RWPE1 (cell line): Measurements from ENCODE around the gene CCSER2.
"Not testable (repeated sequence)": the region's sequence is repeated elsewhere in the genome, so short reads cannot be mapped to it uniquely, and the experiment has no call there.

ENCODE experiments used
- CTCF ChIA-PET: fragments of 350-600 bp; sonication (Branson Sonifier 250); formaldehyde crosslinking; extraction: SDS; loops from one replicate; lab custom pipeline; 2021; lab: Yijun Ruan, JAX
- POLR2A ChIA-PET: fragments of 400-600 bp; formaldehyde crosslinking; extraction: SDS; loops from one replicate; lab custom pipeline; 2020; ENCODE audit warnings: antibody characterized with exemption; ENCODE audit not compliant: low non-redundant PET; lab: Yijun Ruan, JAX
- DNase-seq: peaks from one replicate; pipeline ENCODE4 v3.0.0; 2012; ENCODE audit warnings: low spot score
- H3K27ac ChIP-seq: fragments of 450-650 bp; 2 replicates; pipeline ENCODE4 v1.5.1; 2017
- TF ChIP-seq, protein P1 (sequence below): fragments of 450-650 bp; conservative IDR thresholded peaks from 2 replicates; pipeline ENCODE4 v1.5.1; 2017; ENCODE audit warnings: low read depth, mild to moderate bottlenecking

The CCSER2 gene, protein sequence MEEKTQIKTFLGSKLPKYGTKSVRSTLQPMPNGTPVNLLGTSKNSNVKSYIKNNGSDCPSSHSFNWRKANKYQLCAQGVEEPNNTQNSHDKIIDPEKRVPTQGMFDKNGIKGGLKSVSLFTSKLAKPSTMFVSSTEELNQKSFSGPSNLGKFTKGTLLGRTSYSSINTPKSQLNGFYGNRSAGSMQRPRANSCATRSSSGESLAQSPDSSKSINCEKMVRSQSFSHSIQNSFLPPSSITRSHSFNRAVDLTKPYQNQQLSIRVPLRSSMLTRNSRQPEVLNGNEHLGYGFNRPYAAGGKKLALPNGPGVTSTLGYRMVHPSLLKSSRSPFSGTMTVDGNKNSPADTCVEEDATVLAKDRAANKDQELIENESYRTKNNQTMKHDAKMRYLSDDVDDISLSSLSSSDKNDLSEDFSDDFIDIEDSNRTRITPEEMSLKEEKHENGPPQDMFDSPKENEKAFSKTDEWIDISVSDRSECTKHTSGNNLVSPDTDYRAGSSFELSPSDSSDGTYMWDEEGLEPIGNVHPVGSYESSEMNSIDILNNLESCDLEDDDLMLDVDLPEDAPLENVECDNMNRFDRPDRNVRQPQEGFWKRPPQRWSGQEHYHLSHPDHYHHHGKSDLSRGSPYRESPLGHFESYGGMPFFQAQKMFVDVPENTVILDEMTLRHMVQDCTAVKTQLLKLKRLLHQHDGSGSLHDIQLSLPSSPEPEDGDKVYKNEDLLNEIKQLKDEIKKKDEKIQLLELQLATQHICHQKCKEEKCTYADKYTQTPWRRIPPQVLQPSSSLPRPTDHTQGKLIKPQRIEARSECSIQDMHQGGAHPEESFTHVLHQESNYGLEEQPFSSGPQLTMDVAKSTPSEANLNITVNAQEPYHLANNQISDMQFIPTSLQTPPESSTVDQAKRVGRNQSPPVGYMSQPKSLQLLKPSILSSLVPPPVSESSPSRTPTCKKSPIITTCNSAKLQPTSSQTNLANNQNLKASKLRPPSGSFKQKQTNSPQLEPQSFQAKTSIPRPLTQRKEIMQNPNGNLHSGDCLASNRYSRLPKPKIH

DNA sequence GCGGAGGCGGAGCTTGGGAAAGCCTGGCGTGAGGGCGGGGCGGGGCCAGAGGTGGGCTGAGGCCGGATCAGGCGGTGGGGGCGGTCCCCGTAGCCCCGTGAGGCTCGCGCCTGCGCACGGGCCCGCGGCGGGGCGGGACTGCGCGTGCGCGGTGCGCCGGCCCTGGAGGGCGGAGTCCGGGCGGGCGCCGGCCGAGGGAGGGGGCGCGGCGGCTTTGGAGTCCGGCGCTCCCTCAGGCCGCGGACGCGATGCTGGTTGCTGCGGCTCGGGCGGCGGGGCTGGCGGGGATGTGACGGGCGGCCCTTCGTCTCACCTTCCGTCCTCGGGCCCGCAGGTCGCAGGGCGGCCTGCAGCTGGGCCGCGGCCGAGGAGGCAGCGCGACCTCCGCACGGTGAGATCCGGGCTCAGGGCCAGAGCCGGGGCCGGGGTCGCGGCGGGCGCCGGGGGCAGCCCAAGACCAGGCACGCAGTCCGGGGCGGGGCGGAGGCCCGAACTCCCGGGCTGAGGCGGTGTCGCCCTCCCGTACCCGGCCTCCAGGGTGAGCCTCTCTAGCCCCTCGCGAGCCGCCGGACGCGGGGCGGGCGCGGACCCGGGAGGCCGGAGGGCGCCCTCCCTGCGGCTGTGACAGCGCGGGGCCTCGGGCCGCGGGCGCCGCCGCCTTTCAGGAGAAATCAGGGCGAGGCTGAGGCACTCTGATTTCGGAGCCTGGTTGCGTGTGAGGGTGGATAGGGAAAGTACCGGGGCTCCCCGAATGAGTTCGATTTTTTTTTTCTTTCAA is at the start of gene CCSER2:
CCSER2 (plus strand) TSS at position 172 of the 778 bp plus-strand sequence. CDS start 42,464 bp downstream, outside the sequence.
- POLR2A ChIA-PET, result interaction anchor here (0.6 to 1.0 kb wide), 3 partner anchors 13 to 24 kb away, joined by 3 read pairs; no protein-coding TSS in a partner anchor
- TF ChIP-seq, protein P1, sequence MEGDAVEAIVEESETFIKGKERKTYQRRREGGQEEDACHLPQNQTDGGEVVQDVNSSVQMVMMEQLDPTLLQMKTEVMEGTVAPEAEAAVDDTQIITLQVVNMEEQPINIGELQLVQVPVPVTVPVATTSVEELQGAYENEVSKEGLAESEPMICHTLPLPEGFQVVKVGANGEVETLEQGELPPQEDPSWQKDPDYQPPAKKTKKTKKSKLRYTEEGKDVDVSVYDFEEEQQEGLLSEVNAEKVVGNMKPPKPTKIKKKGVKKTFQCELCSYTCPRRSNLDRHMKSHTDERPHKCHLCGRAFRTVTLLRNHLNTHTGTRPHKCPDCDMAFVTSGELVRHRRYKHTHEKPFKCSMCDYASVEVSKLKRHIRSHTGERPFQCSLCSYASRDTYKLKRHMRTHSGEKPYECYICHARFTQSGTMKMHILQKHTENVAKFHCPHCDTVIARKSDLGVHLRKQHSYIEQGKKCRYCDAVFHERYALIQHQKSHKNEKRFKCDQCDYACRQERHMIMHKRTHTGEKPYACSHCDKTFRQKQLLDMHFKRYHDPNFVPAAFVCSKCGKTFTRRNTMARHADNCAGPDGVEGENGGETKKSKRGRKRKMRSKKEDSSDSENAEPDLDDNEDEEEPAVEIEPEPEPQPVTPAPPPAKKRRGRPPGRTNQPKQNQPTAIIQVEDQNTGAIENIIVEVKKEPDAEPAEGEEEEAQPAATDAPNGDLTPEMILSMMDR, result no peak
- CTCF ChIA-PET, result interaction anchor here (1.0 to 1.5 kb wide), 2 partner anchors 10 to 208 kb away, joined by 3 to 4 read pairs; no protein-coding TSS in a partner anchor
- DNase-seq, result peak; percentile 100
- H3K27ac ChIP-seq, result peak within 1 kb of the TSS; percentile 89

DNA sequence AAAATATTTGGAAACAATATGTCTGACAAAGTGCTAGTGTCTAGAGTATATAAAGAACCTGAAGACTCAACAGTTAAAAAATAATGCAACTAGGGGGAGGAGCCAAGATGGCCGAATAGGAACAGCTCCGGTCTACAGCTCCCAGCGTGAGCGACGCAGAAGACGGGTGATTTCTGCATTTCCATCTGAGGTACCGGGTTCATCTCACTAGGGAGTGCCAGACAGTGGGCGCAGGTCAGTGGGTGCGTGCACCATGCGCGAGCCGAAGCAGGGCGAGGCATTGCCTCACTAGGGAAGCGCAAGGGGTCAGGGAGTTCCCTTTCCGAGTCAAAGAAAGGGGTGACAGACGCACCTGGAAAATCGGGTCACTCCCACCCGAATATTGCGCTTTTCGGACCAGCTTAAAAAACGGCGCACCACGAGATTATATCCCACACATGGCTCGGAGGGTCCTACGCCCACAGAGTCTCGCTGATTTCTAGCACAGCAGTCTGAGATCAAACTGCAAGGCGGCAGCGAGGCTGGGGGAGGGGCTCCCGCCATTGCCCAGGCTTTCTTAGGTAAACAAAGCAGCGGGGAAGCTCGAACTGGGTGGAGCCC is 48.4 kb upstream of the CCSER2 start:
- POLR2A ChIA-PET, H3K27ac ChIP-seq, DNase-seq: not testable (repeated sequence)
- CTCF ChIA-PET, result interaction anchor here (0.7 kb wide), 1 partner anchor 1014 kb away, joined by 3 read pairs; no protein-coding TSS in a partner anchor

DNA sequence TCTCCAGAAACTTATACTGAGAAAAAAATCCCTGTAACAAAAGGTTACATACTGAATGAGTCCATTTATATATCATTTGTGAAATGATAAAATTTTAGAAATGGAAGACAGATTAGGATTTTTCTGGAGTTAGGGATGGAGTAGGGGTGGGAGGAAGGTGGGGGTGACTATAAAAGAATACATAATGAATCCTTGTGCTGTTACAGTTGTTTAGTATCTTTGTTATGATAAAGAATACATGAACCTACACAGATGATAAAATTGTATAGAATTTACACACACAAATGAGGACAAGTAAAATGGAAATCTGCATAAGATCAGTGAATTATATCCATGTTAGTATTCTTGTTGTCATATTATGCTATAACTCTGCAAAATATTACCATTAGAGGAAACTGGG is 41.7 kb upstream of the CCSER2 start:
- ChIA-PET POLR2A (no interaction called here), CTCF (interaction anchor here (0.7 kb wide), 2 partner anchors 20 to 1606 kb away, joined by 5 to 7 read pairs; no protein-coding TSS in a partner anchor)
- no peak for DNase-seq
- H3K27ac ChIP-seq, result no peak overlapping the region
- TF ChIP-seq, protein P1, result no peak

DNA sequence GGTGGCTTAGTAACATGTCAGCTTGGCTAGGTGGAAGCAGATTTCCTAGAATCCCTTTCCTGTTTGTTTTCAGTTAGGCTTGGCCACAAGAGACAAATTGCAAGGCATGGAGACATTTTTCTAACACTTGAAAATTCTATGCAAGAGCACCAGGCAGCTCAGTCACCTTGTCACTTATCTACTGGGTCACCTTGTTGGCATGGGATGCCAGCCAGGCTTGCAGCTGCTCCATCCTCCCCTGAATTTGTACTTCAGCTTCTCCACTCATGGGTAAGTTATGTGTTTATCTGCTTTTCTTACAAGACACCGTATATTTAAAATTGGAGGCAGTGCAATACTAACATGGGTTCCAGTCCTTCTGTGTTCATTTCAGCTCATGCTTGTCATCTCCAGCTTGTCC is 40.2 kb upstream of the CCSER2 start:
- ChIA-PET POLR2A (no interaction called here), CTCF (interaction anchor here (1.0 kb wide), 1 partner anchor 64 kb away, joined by 3 read pairs; no protein-coding TSS in a partner anchor)
- no peak overlapping the region for H3K27ac ChIP-seq
- TF ChIP-seq, protein P1, result no peak
- no peak for DNase-seq

DNA sequence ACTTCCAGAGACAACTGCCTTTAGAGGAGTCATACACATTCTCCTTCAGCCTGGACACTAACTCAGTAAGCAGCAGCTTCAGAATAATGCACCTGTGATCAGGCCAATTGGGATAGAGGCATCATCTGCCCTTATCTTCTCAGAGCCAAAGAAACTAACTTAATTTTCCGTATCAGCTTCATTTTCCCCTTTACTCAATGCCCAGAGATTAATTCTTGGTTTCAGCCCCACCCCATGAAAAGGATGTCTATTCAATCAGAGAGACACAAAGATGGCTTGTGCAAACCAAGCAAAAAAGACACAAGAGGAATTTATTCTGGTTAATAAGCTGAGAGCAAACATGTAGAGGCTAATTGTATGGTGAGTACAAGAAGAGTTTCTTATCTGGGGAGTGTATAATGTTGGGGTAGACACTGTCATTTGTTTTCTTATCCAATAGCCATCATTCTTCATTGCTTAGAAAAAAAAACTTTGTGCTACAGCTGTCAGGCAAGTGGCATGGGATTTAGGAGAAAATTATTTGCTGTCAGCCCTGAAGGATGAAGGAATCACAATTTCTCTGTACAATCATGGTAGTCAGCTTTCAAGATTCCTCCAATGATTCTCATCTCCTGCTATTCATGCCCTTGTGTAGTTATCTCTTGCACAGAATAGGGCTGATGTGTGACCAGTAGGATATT is 38.7 kb upstream of the CCSER2 start:
- ChIA-PET CTCF (no interaction called here), POLR2A (no interaction called here)
- TF ChIP-seq, protein P1, result no peak
- DNase-seq, result no peak
- H3K27ac ChIP-seq, result no peak overlapping the region
